Measurements from ENCODE around the gene ECHDC1.

ECHDC1 gene

DNA sequence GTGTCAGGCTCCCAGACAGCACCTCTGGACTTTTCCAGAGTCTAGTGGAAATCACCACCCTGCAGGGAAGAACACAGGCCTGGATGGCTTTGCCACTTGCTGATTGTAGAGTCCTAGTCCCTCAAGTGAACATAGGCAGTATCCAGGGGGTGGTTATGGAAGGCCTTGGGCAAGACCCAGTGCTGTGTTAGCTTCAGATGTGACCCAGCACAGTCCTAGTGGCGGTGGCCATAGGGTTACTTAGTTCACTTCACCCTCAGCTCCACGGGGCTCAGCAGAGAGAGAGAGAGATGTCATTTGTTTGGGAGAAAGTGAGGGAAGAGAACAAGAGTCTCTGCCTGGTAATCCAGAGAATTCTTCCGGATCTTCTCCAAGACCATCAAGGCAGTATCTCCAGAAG is 39.5 kb downstream of the ECHDC1 start:
- ChIA-PET POLR2A (no interaction called here), CTCF (interaction anchor here (0.7 to 8.2 kb wide), 18 partner anchors 11 to 234 kb away, joined by 3 to 68 read pairs (median 4); partner anchors contain the start of gene RNF146)
- TF ChIP-seq, protein P1, sequence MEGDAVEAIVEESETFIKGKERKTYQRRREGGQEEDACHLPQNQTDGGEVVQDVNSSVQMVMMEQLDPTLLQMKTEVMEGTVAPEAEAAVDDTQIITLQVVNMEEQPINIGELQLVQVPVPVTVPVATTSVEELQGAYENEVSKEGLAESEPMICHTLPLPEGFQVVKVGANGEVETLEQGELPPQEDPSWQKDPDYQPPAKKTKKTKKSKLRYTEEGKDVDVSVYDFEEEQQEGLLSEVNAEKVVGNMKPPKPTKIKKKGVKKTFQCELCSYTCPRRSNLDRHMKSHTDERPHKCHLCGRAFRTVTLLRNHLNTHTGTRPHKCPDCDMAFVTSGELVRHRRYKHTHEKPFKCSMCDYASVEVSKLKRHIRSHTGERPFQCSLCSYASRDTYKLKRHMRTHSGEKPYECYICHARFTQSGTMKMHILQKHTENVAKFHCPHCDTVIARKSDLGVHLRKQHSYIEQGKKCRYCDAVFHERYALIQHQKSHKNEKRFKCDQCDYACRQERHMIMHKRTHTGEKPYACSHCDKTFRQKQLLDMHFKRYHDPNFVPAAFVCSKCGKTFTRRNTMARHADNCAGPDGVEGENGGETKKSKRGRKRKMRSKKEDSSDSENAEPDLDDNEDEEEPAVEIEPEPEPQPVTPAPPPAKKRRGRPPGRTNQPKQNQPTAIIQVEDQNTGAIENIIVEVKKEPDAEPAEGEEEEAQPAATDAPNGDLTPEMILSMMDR (IDR thresholded peaks at IDR 0.05; ENCODE audit: control extremely low read depth, extremely low read depth, low read depth, missing control alignments), result no peak
- no peak for DNase-seq (ENCODE audit: extremely low spot score)

DNA sequence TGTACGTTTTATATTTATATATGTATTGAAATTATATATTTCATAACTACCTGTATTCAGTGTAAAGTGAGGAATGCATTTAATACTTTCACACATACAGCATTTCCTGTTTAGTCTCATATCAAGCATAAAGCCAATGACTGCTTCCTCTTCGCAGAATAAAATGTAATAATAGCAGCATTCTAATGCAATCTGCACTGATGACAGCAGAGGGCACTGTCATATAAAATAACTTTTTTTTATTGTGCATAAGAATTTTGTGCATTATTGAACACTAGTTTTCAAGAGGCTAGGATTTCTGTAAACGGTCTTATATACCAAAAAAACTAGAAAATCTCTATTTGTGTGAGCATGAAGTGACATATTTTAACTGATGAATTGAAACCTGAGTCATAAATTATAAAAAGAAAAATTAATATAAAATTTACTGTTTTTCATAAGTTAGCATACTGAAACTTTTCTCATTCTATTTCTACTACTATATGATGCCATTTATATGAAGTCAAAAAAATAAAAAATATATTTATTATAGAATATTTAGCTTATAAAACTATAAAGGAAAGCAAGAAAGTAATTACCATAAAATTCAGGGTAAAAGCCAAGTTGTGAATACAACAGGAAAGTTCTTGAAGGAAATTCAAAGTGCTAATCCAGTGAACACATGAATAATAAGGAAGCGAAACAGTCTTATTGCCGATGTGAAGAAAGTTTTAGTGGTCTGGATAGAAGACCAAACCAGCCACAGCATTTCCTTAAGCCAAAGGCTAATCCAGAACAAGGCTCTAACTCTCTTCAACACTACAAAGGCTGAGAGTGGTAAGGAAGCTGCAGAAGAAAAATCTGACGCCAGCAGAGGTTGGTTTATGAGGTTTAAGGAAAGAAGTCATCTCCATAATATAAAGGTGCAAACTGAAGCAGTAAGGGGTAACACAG is 40.4 kb downstream of the ECHDC1 start:
- TF ChIP-seq, protein P1 (IDR thresholded peaks at IDR 0.05; ENCODE audit: control extremely low read depth, extremely low read depth, low read depth, missing control alignments), result peak; percentile 76
- CTCF ChIA-PET, result interaction anchor here (0.7 to 8.2 kb wide), 19 partner anchors 11 to 235 kb away, joined by 3 to 68 read pairs (median 4); partner anchors contain the start of gene RNF146
- POLR2A ChIA-PET, result no interaction called here
- DNase-seq (ENCODE audit: extremely low spot score), result peak; percentile 42

DNA sequence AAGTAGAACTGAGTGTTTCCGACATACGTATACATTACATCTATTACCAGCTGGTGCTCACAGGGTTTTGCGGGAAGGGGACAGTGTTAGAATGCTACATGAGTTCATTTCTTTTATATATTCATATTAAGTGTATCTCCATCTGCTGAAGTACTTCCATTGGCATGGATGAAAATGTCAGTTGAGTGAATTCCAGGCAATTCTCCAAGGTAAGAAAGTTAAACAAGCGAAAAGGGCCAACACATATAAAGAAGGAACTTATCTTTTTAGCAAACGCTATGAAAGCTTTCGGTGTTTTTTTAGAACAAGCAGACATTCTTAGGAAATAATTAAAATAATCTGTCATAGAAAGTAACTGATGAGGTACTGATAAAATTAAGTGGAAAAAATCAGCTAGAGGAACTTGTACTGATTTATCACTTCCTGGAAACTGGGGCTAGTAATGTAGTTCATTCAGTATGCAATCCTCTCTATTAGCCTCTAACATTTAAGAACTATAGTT is 42.2 kb downstream of the ECHDC1 start:
- ChIA-PET CTCF (interaction anchor here (0.8 to 8.2 kb wide), 12 partner anchors 10 to 237 kb away, joined by 3 to 68 read pairs (median 4); partner anchors contain the start of gene RNF146), POLR2A (no interaction called here)
- no peak for DNase-seq (ENCODE audit: extremely low spot score)
- TF ChIP-seq, protein P1 (IDR thresholded peaks at IDR 0.05; ENCODE audit: control extremely low read depth, extremely low read depth, low read depth, missing control alignments), result no peak

DNA sequence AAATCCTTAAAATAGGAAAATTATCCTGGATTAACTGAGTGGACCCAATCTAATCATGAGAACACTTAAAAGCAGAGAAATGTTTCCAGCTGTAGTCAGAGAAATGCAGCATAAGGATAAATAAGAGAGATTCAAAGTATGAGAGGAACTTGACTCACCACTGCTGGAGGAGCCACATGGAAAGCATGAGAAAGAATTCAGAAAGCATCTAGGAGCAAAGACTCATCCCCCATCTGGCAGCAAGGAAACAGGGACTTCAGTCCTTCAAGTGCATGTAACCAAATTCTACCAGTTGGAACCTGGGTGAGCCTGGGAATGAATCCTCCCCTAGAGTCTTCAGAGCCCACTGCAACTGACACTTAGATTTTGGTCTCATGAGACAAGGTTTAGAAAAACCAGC is 43.0 kb downstream of the ECHDC1 start:
- TF ChIP-seq, protein P1 (IDR thresholded peaks at IDR 0.05; ENCODE audit: control extremely low read depth, extremely low read depth, low read depth, missing control alignments), result no peak
- ChIA-PET POLR2A (no interaction called here), CTCF (interaction anchor here (1.2 to 8.2 kb wide), 9 partner anchors 9 to 216 kb away, joined by 3 to 68 read pairs (median 4); partner anchors contain the start of gene RNF146)
- no peak for DNase-seq (ENCODE audit: extremely low spot score)

DNA sequence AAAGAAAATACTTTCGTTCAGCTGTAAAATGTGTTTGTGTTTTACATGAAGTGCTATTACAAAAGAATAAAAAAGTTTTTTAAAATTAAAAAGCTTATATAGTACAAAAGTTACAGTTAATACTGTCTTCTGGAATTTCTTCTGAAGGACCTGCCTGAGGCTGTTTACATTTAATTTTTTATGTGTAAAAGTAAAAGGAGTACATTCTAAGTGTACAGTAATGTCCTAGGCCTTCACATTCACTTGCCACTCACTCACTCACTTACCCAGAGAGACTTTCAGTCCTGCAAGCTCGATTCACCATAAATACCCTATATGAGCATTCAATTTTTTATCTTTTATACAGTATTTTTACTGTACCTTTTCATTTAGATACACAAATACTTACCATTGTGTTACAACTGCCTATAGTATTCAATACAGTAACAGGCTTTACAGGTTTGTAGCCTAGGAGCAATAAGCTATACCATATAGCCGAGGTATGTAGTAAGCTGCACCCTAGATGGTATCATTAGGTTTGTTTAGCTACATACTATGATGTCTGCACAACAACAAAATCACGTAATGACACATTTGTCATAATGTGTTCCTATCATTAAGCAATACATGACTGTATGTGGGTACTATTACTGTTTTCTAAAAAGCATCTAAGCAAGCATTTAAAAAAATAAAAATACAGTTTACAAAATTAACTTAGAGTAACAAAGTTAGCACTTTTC is 43.7 kb downstream of the ECHDC1 start:
- CTCF ChIA-PET, result interaction anchor here (1.2 to 8.2 kb wide), 9 partner anchors 8 to 239 kb away, joined by 3 to 68 read pairs (median 5); no protein-coding TSS in a partner anchor

More for the DNA sequence above, 43.7 kb downstream of the ECHDC1 start:
- POLR2A ChIA-PET, result no interaction called here
- DNase-seq (ENCODE audit: extremely low spot score), result no peak
- TF ChIP-seq, protein P1 (IDR thresholded peaks at IDR 0.05; ENCODE audit: control extremely low read depth, extremely low read depth, low read depth, missing control alignments), result no peak
